Fibroblast of lung (primary cell): ENCODE measurements around the gene ELL.

Source experiments
- EZH2 ChIP-seq: IDR thresholded peaks from 2 replicates; pipeline ENCODE4 v1.5.1; 2012; ENCODE audit warnings: low read length, control low read depth, mild to moderate bottlenecking; ENCODE audit errors: missing control alignments
- TF ChIP-seq, protein P1 (sequence below), 2 donors: IDR thresholded peaks in 1 of 2; conservative IDR thresholded peaks in 1 of 2; 1 replicate in 1 of 2; 2 replicates in 1 of 2; pipeline ENCODE4 v1.5.1; 2011 to 2012; ENCODE audit warnings: low read length in 2 of 2, control low read depth in 1 of 2, inconsistent platforms in 1 of 2, low read depth in 1 of 2, mild to moderate bottlenecking in 1 of 2

DNA sequence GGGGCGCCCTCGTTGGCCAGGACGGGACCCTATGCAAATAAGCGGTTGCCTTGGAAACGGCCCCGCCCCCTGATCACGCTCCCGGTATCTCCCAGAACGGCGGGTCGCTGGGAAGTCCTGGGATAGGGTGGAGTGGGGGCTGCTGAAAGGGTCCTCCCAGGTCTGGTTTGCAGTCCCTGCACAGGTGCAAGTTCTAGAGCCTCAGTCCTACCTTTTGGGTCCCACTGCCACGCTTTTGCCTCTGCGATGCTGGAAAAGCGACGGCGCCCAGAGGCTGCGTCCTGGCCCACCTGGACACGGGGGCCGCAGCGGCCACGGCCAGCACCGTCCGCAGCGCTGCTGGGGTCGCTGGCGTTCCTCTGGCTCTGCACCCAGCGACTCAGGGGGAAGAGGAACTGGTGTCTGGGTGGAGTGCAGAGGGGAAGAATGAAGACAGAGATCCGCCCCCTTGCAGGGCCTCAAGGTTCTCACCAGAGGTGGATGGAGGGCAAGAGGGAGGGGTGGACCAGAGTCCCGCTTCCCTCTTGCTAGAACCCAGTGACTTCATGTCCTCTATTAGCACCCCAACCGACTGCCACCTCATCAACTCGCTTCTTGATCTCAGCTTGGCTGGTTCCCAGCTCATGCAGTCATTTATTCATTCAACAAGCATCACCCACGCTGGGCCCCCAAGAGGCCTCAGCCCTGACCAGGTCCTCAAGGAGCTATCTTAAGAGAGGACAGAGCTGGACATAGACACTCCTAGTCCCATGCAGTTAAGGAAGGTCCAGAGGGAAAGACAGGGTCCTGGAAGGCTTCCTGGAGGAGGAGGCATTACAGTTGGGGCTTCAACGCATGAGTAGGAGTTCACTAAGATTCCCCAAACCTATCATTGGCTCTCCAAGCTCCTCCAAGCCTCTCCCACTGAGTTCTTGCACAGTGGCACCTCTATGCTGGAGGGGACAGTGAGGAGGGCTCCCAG lies 124.3 kb downstream of the ELL start, which contains the start of gene LRRC25:
- TF ChIP-seq, protein P1, sequence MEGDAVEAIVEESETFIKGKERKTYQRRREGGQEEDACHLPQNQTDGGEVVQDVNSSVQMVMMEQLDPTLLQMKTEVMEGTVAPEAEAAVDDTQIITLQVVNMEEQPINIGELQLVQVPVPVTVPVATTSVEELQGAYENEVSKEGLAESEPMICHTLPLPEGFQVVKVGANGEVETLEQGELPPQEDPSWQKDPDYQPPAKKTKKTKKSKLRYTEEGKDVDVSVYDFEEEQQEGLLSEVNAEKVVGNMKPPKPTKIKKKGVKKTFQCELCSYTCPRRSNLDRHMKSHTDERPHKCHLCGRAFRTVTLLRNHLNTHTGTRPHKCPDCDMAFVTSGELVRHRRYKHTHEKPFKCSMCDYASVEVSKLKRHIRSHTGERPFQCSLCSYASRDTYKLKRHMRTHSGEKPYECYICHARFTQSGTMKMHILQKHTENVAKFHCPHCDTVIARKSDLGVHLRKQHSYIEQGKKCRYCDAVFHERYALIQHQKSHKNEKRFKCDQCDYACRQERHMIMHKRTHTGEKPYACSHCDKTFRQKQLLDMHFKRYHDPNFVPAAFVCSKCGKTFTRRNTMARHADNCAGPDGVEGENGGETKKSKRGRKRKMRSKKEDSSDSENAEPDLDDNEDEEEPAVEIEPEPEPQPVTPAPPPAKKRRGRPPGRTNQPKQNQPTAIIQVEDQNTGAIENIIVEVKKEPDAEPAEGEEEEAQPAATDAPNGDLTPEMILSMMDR (conservative IDR thresholded peaks at IDR 0.05 in 1 of 2, IDR thresholded peaks at IDR 0.05 in 1 of 2; ENCODE audit: low read depth in 1 of 2, low read length in 2 of 2) = no peak
- no peak for TF ChIP-seq EZH2
